Measurements from ENCODE around the gene KANK4.

Gene KANK4

GRCh38 chr1:62308606-62309005, 10.6 kb downstream of the KANK4 start:
- FAIRE-seq (no peak), DNase-seq (ENCODE audit: extremely low spot score, insufficient read length, low read depth) (no peak)

DNA sequence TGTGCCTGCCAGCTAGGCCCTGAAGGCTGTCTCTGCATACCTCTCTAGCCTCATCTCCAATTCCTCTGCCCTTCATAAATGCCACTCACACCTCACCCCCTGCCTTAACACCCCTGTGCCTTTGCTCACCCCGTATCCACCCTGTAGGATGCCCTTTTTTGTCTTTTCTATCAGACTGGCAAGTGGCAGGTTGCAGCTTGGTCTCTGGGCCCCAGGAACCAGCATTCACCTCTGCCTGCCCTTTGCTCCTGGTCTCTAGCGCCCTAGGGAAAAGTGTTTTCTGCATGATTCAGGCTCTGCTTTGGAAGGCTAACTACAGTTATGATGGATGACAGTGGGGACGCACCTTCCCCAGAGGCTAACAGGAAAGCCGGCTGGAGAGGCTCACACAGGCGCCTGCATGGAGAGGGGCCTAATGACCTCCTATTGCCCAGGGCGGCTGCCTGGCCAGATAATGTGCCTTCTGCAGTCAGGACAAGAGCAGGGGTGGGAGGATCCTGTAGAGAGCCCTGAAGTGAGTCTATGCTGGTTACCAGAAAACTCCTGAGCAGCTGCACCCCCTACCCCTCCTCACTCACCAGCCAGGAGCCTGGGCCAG, 11.2 kb downstream of the KANK4 start:
- no peak for FAIRE-seq

DNA sequence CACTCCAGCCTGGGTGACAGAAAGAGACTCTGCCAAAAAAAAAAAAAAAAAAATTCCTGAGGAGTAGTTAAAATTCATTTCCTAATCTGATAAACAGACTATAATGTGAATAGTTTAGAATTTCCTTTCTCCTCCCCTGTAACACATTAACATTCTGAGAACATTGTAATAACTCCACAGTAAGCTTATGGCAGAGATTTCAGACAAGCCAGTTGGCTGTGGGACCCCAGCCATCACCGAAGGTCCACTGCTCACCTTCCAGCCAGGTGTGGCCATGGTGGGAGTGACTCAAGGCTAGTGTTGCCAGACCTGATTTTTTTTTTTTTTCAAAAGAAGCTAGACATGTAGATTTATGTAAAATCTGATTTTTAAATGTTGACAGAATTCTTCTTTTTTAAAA, 11.8 kb downstream of the KANK4 start:
- FAIRE-seq (no peak), DNase-seq (ENCODE audit: extremely low spot score, insufficient read length, low read depth) (no peak)

More for the DNA sequence above, 11.2 kb downstream of the KANK4 start:
- DNase-seq (ENCODE audit: extremely low spot score, insufficient read length, low read depth), result no peak

- no peak for DNase-seq (ENCODE audit: extremely low spot score, insufficient read length, low read depth)
- no peak for FAIRE-seq
These were observed 13.2 kb downstream of the KANK4 start for GRCh38 chr1:62306065-62306464.

GRCh38 chr1:62304975-62305374, 14.3 kb downstream of the KANK4 start:
- no peak for FAIRE-seq

GRCh38 chr1:62304515-62304914, 14.7 kb downstream of the KANK4 start:
- no peak for DNase-seq (ENCODE audit: extremely low spot score, insufficient read length, low read depth)
- FAIRE-seq, result no peak

More at GRCh38 chr1:62304975-62305374, 14.3 kb downstream of the KANK4 start:
- no peak for DNase-seq (ENCODE audit: extremely low spot score, insufficient read length, low read depth)

DNA sequence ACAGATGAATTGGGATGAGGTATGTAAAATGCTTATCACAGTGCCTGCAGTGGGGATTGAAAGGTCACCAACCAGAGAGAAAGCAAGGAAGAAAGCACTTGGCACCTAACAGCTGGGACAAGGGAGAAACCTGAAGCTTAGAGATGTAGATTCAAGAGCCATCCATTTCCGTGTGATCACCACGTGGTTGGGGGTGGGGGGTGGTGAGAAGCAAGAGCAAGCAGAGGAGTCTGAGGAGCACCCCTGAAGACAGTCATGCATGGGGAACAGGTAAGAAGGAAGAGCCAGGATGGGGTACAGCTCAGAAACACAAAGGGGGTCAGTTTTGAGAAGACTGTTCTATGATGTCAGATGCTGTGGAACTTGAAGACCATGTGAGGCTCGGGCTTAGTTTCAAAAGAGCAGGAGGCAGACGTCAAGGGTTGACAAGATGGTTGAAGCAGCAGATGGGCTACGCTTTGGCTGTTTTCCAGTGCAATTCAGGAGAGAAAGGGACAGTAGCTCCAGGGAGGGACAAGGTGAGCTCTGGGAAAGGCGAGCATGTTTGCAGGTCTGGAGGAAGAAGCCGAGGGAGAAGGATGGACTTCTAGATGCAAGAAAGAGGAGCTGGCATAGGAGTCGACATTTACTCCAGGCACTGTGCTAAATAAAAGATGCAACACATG, 17.4 kb downstream of the KANK4 start:
- FAIRE-seq, result no peak
- no peak for DNase-seq (ENCODE audit: extremely low spot score, insufficient read length, low read depth)

- DNase-seq (ENCODE audit: extremely low spot score, insufficient read length, low read depth) (no peak), FAIRE-seq (no peak)
These were observed 19.6 kb downstream of the KANK4 start for GRCh38 chr1:62299426-62300200.

DNA sequence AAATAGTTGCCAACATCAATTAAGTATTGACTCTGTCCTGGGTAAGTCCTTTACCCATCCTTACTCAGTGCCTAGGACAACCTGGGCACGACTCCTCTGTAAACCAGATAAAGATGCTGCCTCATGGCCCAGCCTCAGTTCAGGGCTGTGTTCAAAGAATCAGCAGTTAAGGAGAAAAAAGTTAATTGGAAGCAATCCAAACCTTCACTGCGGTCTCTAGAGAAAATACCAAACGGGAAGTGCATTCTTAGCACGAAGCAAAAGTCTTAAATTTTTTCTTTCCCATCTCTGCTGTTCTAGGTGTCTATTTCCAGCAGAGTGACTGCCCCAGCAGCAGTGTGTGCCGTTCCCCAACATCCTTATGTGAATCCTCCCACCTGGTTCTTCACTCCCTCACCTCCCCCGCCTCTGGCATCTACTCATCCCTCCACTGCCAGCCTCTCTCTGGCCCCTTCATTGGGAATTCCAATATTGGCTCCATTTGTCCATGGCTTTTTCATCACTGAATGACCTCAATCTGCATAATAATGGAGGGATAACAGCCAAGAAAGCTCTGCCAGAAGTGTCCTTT, 23.2 kb downstream of the KANK4 start:
- DNase-seq (ENCODE audit: extremely low spot score, insufficient read length, low read depth) (peak; percentile 17), FAIRE-seq (peak; percentile 81)

GRCh38 chr1:62294261-62294660, 25.0 kb downstream of the KANK4 start:
- DNase-seq (ENCODE audit: extremely low spot score, insufficient read length, low read depth), result no peak
- peak; percentile 18 for FAIRE-seq

DNA sequence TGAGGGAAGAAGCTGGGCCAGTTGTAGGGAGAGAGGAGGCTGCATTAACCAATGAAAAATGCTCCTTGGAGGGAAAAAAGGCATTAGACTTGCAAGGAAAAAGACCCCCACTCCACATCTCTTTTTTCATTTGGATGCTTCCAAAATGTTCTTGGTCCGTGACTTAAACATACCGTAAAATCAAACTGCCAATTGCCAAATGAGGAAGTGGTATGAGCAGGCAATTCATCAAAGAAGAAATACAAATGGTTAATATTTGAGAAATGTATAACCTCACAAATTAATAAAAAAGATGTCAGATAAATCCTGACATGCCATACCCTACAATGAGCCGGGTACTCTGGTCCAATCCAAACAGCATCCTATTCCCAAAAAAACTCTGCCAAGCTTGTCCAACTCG, 30.6 kb downstream of the KANK4 start:
- FAIRE-seq, result no peak

DNA sequence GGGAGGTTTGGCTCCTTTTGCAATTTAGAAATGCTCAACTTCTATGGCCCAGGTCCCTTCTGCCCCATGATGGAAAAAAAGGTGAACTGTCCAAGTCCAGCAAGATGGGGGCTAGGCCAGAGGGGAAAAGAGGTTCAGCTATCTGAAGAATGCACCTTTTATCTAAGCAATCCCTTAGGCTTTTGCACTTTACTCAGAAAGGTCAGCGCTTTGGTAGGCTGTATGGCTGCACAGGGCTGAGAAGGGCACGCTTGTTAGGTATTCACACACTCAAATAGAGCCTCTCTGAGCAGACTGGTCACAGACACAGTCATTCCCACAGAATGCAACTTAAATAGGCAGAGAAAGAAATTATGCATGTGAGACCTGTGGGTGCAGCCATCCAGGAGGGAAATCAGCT, 31.0 kb downstream of the KANK4 start:
- no peak for DNase-seq (ENCODE audit: extremely low spot score, insufficient read length, low read depth)

More for the DNA sequence above, 30.6 kb downstream of the KANK4 start:
- DNase-seq (ENCODE audit: extremely low spot score, insufficient read length, low read depth), result no peak

GRCh38 chr1:62286786-62287224, 32.4 kb downstream of the KANK4 start:
- DNase-seq (ENCODE audit: extremely low spot score, insufficient read length, low read depth) (no peak), FAIRE-seq (no peak)

More for the DNA sequence above, 31.0 kb downstream of the KANK4 start:
- FAIRE-seq, result no peak

- DNase-seq (ENCODE audit: extremely low spot score, insufficient read length, low read depth) (no peak), FAIRE-seq (no peak)
These were observed 33.0 kb downstream of the KANK4 start for GRCh38 chr1:62285984-62286785.

DNA sequence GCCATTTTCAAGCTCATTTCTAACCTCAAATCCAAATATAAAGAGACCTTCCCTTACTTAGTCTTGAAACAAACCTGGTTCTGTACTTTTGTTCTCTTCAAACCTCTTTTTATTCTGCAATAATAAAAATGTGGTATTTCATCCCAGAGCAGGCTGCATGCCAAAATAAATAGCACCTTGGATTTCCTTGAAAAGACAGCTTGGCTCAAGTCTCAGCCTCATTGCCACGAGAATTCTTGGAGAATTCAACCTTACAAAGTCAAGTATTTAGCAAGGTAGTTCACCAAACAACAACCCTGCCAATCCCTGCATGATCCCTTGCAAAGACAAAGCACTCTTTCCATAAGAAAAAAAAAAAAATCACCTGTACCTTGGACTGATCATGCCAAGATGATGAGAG, 33.8 kb downstream of the KANK4 start:
- FAIRE-seq, result no peak
- DNase-seq (ENCODE audit: extremely low spot score, insufficient read length, low read depth), result no peak

DNA sequence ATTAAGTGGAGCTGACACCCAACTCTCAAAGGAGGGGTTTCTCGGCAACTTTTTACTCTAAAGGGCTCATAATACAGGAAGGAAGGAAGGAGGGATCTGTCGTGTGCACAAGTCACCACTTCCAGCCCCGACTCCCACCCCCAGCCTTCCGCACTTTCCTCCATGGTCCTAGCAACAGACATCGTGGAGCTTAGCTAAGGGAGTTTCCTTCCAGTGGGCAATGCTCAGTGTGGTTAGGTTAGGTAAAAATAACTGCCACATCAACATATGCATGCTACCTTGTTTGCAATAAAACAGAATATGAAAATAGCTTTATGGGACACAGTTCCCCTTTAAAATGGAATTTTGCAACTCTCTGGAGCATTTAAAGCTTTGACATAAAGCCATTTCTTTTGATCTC, 35.2 kb downstream of the KANK4 start:
- FAIRE-seq (no peak), DNase-seq (ENCODE audit: extremely low spot score, insufficient read length, low read depth) (no peak)

DNA sequence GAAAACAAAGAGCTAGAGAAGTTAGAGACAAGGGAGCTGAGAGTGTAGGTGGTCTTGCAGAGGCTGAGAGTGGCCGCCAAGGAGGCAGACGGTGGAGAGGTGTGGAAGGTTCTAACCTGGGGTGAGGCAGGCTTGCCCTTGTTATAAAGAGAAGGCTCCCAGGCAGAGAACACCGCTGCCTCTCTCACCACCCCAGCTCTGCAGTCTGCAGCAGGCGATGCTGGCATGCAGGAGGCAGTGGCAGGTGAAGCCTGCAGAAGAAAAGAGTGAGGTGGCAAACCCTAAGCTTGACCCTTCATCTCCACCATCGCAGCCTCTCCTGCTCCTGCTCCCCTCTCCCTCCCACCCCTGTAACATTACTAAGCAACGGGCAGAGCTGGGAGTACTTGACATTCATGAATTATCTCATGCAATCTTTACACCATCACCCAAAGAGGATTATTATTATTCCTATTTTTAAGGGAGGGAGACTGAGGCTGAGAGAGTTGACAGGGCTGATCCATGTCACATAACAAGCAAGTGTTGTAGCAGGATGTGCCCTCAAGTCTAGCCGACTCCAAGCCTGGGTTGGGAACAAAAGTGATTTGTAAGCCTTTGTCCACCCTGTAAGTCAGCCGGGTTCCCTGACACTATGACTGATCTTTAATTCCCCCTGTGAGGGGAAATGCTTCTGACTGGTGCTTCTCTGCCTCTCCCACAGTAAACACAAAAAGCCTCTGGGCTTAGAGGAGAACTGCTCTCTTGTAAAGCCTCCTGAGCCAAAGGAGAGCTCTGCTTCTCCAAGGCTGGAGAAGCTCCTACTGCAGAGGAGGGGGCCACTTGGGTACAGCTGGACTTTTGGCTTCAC, 36.1 kb downstream of the KANK4 start:
- DNase-seq (ENCODE audit: extremely low spot score, insufficient read length, low read depth) (no peak), FAIRE-seq (no peak)

DNA sequence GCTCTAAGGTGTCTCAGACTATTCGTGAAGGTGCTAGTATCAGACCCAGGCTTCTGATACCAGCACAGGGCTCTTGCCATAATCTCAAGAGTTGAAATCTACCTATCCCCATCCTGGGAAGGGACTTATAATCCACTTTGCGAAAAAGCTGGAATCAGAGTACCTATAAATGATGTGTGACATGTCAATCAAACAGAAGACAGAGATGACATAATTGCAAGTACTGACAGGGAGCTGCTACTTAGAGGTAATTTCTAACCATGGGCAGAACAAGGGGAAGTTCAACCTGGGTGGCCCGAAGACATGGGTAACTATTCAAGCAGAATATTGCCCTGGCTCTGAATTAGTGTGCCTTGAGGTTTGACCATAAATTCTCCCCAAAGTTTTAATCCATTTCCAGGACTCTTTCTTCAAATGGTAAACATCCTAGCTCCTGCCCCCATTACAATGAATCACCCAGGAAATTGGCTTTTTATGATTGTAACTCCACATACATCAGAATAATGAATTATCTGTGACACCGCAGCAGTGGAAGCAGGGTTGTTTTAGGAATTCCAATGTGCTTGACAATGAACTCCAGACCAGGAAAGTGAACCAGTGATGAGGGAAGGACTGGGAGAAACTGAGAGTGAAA, 37.2 kb downstream of the KANK4 start:
- FAIRE-seq, result no peak
- no peak for DNase-seq (ENCODE audit: extremely low spot score, insufficient read length, low read depth)
